Measurements from ENCODE around the gene MBNL2.
A peak's percentile ranks its signal among the peaks of the same experiment; 100 is the strongest.

Gene MBNL2

GRCh38 chr13:97429681-97430081 lies 207.5 kb downstream of the MBNL2 start:
- DNase-seq (ENCODE audit: low spot score) = no peak

- no peak for DNase-seq (ENCODE audit: low spot score)
Measured at GRCh38 chr13:97430296-97430695, 208.2 kb downstream of the MBNL2 start.

- no peak for DNase-seq (ENCODE audit: low spot score)
Measured at GRCh38 chr13:97431171-97431764, 209.1 kb downstream of the MBNL2 start.

- no peak for DNase-seq (ENCODE audit: low spot score)
Measured at GRCh38 chr13:97432232-97432916, 210.2 kb downstream of the MBNL2 start.

GRCh38 chr13:97432917-97433726 lies 211.0 kb downstream of the MBNL2 start:
- peak; percentile 92 for DNase-seq (ENCODE audit: low spot score)

- peak; percentile 81 for DNase-seq (ENCODE audit: low spot score)
Measured at GRCh38 chr13:97433727-97434396, 211.7 kb downstream of the MBNL2 start, which contains the start of gene RAP2A. TSS of gene RAP2A (plus strand) at chr13:97434169. CDS start at chr13:97434471, 302 bp downstream.

GRCh38 chr13:97434397-97435201 lies 212.5 kb downstream of the MBNL2 start:
- no peak for DNase-seq (ENCODE audit: low spot score)

GRCh38 chr13:97435323-97435722 lies 213.2 kb downstream of the MBNL2 start:
- DNase-seq (ENCODE audit: low spot score) = no peak

- no peak for DNase-seq (ENCODE audit: low spot score)
Measured at GRCh38 chr13:97435794-97436193, 213.7 kb downstream of the MBNL2 start.

GRCh38 chr13:97436845-97437244 lies 214.7 kb downstream of the MBNL2 start:
- no peak for DNase-seq (ENCODE audit: low spot score)

GRCh38 chr13:97437729-97438128 lies 215.6 kb downstream of the MBNL2 start:
- no peak for DNase-seq (ENCODE audit: low spot score)

- DNase-seq (ENCODE audit: low spot score) = no peak
Measured at GRCh38 chr13:97438856-97439595, 216.9 kb downstream of the MBNL2 start.

- no peak for DNase-seq (ENCODE audit: low spot score)
Measured at GRCh38 chr13:97440598-97441170, 218.6 kb downstream of the MBNL2 start.

GRCh38 chr13:97441368-97441767 lies 219.2 kb downstream of the MBNL2 start:
- DNase-seq (ENCODE audit: low spot score) = no peak
